Testis (tissue), 3 donors: ENCODE measurements around the gene TACC2. TPM values are rescaled to one million over a fixed set of nuclear protein-coding genes. Genes with fewer than 3 reads are reported as not detected.

Source experiments
- DNase-seq: peaks from one replicate; pipeline ENCODE4 v3.0.0-alpha.2; 2019
- H3K27ac ChIP-seq, 2 donors: fragments of 200-600 bp; sonication (generic); one replicate each; pipeline ENCODE4 v1.5.1; 2019
- H3K27me3 ChIP-seq: fragments of 200-600 bp; sonication (generic); one replicate; pipeline ENCODE4 v1.5.1; 2019
- H3K36me3 ChIP-seq: fragments of 200-600 bp; sonication (generic); one replicate; pipeline ENCODE4 v1.5.1; 2017; ENCODE audit warnings: low read depth; ENCODE audit errors: missing control alignments
- H3K4me1 ChIP-seq: fragments of 200-600 bp; sonication (generic); one replicate; pipeline ENCODE4 v1.5.1; 2019
- H3K4me3 ChIP-seq, 2 donors: fragments of 200-600 bp; sonication (generic); one replicate each; pipeline ENCODE4 v1.5.1; 2017 to 2019
- H3K9me3 ChIP-seq: fragments of 200-600 bp; sonication (generic); one replicate; pipeline ENCODE4 v1.5.1; 2017
- CTCF ChIP-seq, 3 experiments: fragments of 450-650 bp in 2 of 3; fragments of 200-600 bp in 1 of 3; sonication (generic) in 1 of 3; IDR thresholded peaks; one replicate each; pipeline ENCODE4 v1.5.1; 2016 to 2019; ENCODE audit warnings: antibody characterized with exemption in 3 of 3, mild to moderate bottlenecking in 2 of 3, moderate library complexity in 1 of 3
- POLR2A ChIP-seq: fragments of 450-650 bp; IDR thresholded peaks from one replicate; pipeline ENCODE4 v1.6.1; 2017; ENCODE audit warnings: antibody characterized with exemption, mild to moderate bottlenecking, moderate library complexity
- WGBS, 2 donors: methylation state at CpG; one replicate each; pipeline ENCODE4 v1.1.5; 2018; 5-methylcytosine and 5-hydroxymethylcytosine counted together
- intact Hi-C: fragments of 100-400 bp; cut with DNase I; formaldehyde crosslinking; loops from one replicate; pipeline ENCODE4 v1.15.1; 2023; ENCODE audit warnings: low total_unique reads
- polyA plus RNA-seq: library from polyadenylated mRNA; stranded (reverse); fragments of 350-450 nt; fragmentation: Illumina TruSeq; extraction: RNeasy Lipid Tissue Mini Kit (QIAGEN cat#74804); gene quantifications from one replicate; pipeline ENCODE4 v1.2.3, GENCODE V29; 2014; ENCODE audit warnings: low read depth, low replicate concordance; ENCODE audit not compliant: insufficient read depth
- total RNA-seq, 2 donors: library from RNA; depleted of rRNA; stranded (reverse); fragments of >200 nt; gene quantifications; one replicate each; pipeline ENCODE4 v1.2.3, GENCODE V29; 2016

TACC2 gene
- total and polyA plus RNA-seq, 3 donors from 2014 or later, result 18.0 to 24.2 (median 21.3) TPM

GRCh38 chr10:122168101-122168500, 179.1 kb downstream of the TACC2 start:
- TF ChIP-seq CTCF (IDR thresholded peaks at IDR 0.05), result no peak
- no peaks in the 10 kb centered on the region for H3K9me3 ChIP-seq
- H3K4me1 ChIP-seq, result peaks cover 5% of the 10 kb centered on the region
- H3K36me3 ChIP-seq, result no peaks in the 10 kb centered on the region
- DNase-seq, result no peak
- no peaks in the 10 kb centered on the region for H3K27me3 ChIP-seq
- H3K27ac ChIP-seq, result no peak overlapping the region
- intact Hi-C loops, result no loop called here
- 82 to 89% methylated on average over 5 of the region's 5 CpGs for WGBS, 2 donors
- no peak overlapping the region for H3K4me3 ChIP-seq

GRCh38 chr10:122168598-122169394, 179.8 kb downstream of the TACC2 start:
- no peak for DNase-seq
- Histone ChIP-seq H3K36me3 (no peaks in the 10 kb centered on the region), H3K9me3 (no peaks in the 10 kb centered on the region), H3K4me1 (peaks cover 4% of the 10 kb centered on the region), H3K27me3 (no peaks in the 10 kb centered on the region), H3K27ac (no peak overlapping the region), H3K4me3 (no peak overlapping the region)
- TF ChIP-seq CTCF (IDR thresholded peaks at IDR 0.05) (no peak), POLR2A (no peak)
- 87 to 90% methylated on average over 3 of the region's 3 CpGs for WGBS, 2 donors
- intact Hi-C loops, result no loop called here

GRCh38 chr10:122170802-122171201, 181.8 kb downstream of the TACC2 start:
- TF ChIP-seq POLR2A, result no peak
- TF ChIP-seq CTCF (IDR thresholded peaks at IDR 0.05), result no peak
- no peak for DNase-seq
- Histone ChIP-seq H3K4me1 (no peaks in the 10 kb centered on the region), H3K27me3 (no peaks in the 10 kb centered on the region), H3K36me3 (no peaks in the 10 kb centered on the region), H3K4me3 (no peak overlapping the region), H3K27ac (no peak overlapping the region), H3K9me3 (no peaks in the 10 kb centered on the region)
- 82 to 84% methylated on average over 7 of the region's 7 CpGs for WGBS, 2 donors
- intact Hi-C loops, result no loop called here

GRCh38 chr10:122171302-122172075, 182.5 kb downstream of the TACC2 start:
- intact Hi-C loops, result no loop called here
- H3K4me3 ChIP-seq, result no peak overlapping the region
- no peaks in the 10 kb centered on the region for H3K9me3 ChIP-seq
- 74 to 82% methylated on average over 7 of the region's 7 CpGs for WGBS, 2 donors
- H3K4me1 ChIP-seq, result no peaks in the 10 kb centered on the region
- no peaks in the 10 kb centered on the region for H3K27me3 ChIP-seq
- TF ChIP-seq CTCF (IDR thresholded peaks at IDR 0.05), result no peak
- TF ChIP-seq POLR2A, result no peak
- no peak for DNase-seq
- H3K36me3 ChIP-seq, result no peaks in the 10 kb centered on the region
- H3K27ac ChIP-seq, result no peak overlapping the region
